Measurements from ENCODE around the gene CYP11A1. TPM values are rescaled to one million over a fixed set of nuclear protein-coding genes. Genes with fewer than 3 reads are reported as not detected.
A peak's percentile ranks its signal among the peaks of the same experiment; 100 is the strongest.

The CYP11A1 gene
- total RNA-seq, 4 donors from 2014 or later = 0.15 to 2.5 (median 0.67) TPM

DNA sequence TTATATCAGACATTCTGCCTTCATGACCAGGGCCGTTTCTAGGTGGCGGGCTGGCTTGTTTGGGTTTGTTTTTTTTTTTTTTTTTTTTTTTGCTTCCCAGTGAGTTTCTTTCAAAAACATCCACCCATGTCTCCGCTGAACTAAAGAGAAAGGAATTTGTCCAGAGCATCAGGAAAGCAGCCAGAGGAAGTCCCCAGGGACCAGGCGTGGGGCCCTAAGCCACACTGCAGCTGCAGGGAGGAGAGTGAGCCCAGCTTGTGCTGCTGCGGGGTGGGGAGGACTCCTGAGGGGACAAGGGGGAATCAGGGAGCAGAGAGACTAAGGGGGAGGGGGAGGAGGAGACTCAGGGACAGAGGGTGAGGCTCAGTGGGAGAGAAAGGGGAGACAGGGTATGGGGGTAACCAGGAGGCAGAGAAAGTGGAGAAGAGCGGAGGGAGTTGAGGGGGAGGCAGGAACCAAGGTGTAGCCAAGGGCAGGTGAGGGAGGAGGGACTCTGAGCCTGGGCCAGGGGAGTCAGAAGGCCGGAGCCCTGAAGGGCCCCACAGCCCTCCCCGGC, 49.5 kb downstream of the CYP11A1 start:
- Histone ChIP-seq H3K27me3 (no peaks in the 10 kb centered on the region), H3K4me3 (no peak overlapping the region), H3K27ac (peak overlapping the region; percentile 61 to 76 (median 72)), H3K36me3 (no peaks in the 10 kb centered on the region), H3K4me1 (peaks cover 22 to 32% of the 10 kb centered on the region in 2 donors), H3K9me3 (no peaks in the 10 kb centered on the region)
- DNase-seq (peak; percentile 35 to 79), ATAC-seq (peak; percentile 48 to 70)
- TF ChIP-seq POLR2A (IDR thresholded peaks at IDR 0.05) = no peak
- TF ChIP-seq CTCF (IDR thresholded peaks at IDR 0.05 in 4 of 5, conservative IDR thresholded peaks at IDR 0.05 in 1 of 5) = no peak
- in situ Hi-C loops (cut with MboI; ENCODE audit: low sequenced_read_pairs in 4 of 4) = loop anchor here in 2 of 4 donors (10.0 to 25.0 kb wide), 2 partner anchors 263 to 356 kb away; no protein-coding TSS in a partner anchor
- intact Hi-C loops (cut with DNase I; ENCODE audit: low total_unique reads) = no loop called here

GRCh38 chr15:74316141-74316540, 51.3 kb downstream of the CYP11A1 start:
- Histone ChIP-seq H3K4me1 (peaks cover 22 to 32% of the 10 kb centered on the region in 2 donors), H3K36me3 (no peaks in the 10 kb centered on the region), H3K27ac (peak overlapping the region in 2 of 4 donors; percentile 41 to 69), H3K9me3 (no peaks in the 10 kb centered on the region), H3K27me3 (no peaks in the 10 kb centered on the region), H3K4me3 (no peak overlapping the region)
- TF ChIP-seq CTCF (IDR thresholded peaks at IDR 0.05 in 4 of 5, conservative IDR thresholded peaks at IDR 0.05 in 1 of 5) = no peak
- TF ChIP-seq POLR2A (IDR thresholded peaks at IDR 0.05) = no peak
- DNase-seq = no peak
- no peak for ATAC-seq
- intact Hi-C loops (cut with DNase I; ENCODE audit: low total_unique reads) = no loop called here
- in situ Hi-C loops (cut with MboI; ENCODE audit: low sequenced_read_pairs in 4 of 4) = loop anchor here in 2 of 4 donors (10.0 to 25.0 kb wide), 2 partner anchors 261 to 354 kb away; no protein-coding TSS in a partner anchor

- Histone ChIP-seq H3K4me1 (peaks cover 22 to 32% of the 10 kb centered on the region in 2 donors), H3K27ac (peak overlapping the region in 2 of 4 donors; percentile 41 to 69), H3K9me3 (no peaks in the 10 kb centered on the region), H3K27me3 (no peaks in the 10 kb centered on the region), H3K36me3 (no peaks in the 10 kb centered on the region), H3K4me3 (no peak overlapping the region)
- DNase-seq (no peak), ATAC-seq (no peak)
- intact Hi-C loops (cut with DNase I; ENCODE audit: low total_unique reads) = no loop called here
- TF ChIP-seq CTCF (IDR thresholded peaks at IDR 0.05 in 4 of 5, conservative IDR thresholded peaks at IDR 0.05 in 1 of 5) (no peak), POLR2A (IDR thresholded peaks at IDR 0.05) (no peak)
- in situ Hi-C loops (cut with MboI; ENCODE audit: low sequenced_read_pairs in 4 of 4) = loop anchor here in 2 of 4 donors (10.0 to 25.0 kb wide), 2 partner anchors 261 to 353 kb away; no protein-coding TSS in a partner anchor
These were observed 51.8 kb downstream of the CYP11A1 start for GRCh38 chr15:74315626-74316025.

- no peak for DNase-seq
These were observed 52.5 kb downstream of the CYP11A1 start for GRCh38 chr15:74314795-74315438.

More at GRCh38 chr15:74314795-74315438, 52.5 kb downstream of the CYP11A1 start:
- peaks cover 22 to 28% of the 10 kb centered on the region in 2 donors for H3K4me1 ChIP-seq
- in situ Hi-C loops (cut with MboI; ENCODE audit: low sequenced_read_pairs in 4 of 4) (loop anchor here in 2 of 4 donors (10.0 to 25.0 kb wide), 2 partner anchors 260 to 353 kb away; no protein-coding TSS in a partner anchor), intact Hi-C loops (cut with DNase I; ENCODE audit: low total_unique reads) (no loop called here)
- no peaks in the 10 kb centered on the region for H3K27me3 ChIP-seq
- H3K27ac ChIP-seq = peak overlapping the region in 2 of 4 donors; percentile 13 to 69
- no peaks in the 10 kb centered on the region for H3K9me3 ChIP-seq
- ATAC-seq = no peak
- H3K4me3 ChIP-seq = no peak overlapping the region
- TF ChIP-seq CTCF (IDR thresholded peaks at IDR 0.05 in 4 of 5, conservative IDR thresholded peaks at IDR 0.05 in 1 of 5) = no peak
- no peak for TF ChIP-seq POLR2A (IDR thresholded peaks at IDR 0.05)
- no peaks in the 10 kb centered on the region for H3K36me3 ChIP-seq

Measured in gastrocnemius medialis (tissue), 4 donors.